GM21619 (cell line): ENCODE results near the gene TAF9B.
"Not testable (repeated sequence)": the region's sequence is repeated elsewhere in the genome, so short reads cannot be mapped to it uniquely, and the experiment has no call there.

Experiments used
- ATAC-seq: cut with Tn5 transposase; IDR thresholded peaks from one replicate; pipeline ENCODE4 v1.9.1; 2021; ENCODE audit not compliant: unreplicated experiment

The TAF9B gene

DNA sequence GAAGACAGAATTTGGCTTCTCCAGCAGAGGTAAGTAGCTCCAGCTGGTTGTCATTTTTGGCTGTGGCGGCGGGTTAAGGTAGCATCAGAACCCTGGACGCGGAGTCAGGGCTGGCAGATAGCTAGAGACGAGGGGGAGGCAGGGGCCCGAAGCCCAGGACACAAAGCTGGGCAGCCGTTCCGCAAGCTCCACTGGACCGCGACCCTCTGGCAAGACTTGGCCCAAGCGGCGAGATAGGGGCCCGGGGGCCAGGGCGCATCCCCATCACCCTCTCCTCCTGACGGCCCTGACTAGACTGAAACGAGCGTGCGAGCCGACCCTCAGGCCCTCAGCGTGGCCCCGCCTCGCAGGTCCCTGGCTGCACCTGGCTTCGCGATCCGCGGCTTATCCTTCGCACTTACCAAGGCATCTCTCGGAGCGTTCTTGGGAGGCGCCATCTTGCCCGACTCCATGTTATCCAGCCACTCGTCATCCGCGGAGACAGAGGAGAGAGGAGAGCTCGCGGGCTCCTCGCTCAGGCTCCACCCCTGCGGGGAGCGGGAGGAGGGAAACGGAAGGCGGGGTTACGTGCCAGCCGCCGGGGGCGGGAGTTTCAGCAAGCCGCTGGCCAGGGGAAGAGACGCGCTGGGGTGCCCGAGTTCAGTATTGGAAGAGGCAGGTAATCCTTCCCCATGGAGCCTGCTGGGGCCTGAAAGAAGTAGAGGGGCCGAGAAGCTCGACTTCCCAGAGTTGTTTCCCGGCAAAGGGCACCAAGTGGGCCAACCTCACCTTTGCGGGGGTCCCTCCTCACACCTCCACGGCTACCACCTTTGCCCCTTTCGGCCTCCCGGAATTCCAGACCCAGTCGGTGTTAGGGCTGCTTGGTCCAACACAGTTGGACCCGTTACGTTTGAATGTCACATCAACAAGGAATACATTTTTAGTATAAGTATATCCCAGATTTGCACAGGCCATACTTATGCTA, at the start of gene TAF9B:
TAF9B (minus strand) TSS at position 491 of the 964 bp plus-strand sequence; CDS start at position 452, 39 bp downstream.
- peak; percentile 96 for ATAC-seq

GRCh38 chrX:78182881-78183280, 43.4 kb upstream of the TAF9B start:
- no peak for ATAC-seq

- ATAC-seq = no peak
Measured at GRCh38 chrX:78181307-78181706, 41.9 kb upstream of the TAF9B start.

GRCh38 chrX:78168065-78168464, 28.6 kb upstream of the TAF9B start:
- no peak for ATAC-seq

- no peak for ATAC-seq
Measured at GRCh38 chrX:78165425-78165824, 26.0 kb upstream of the TAF9B start.

GRCh38 chrX:78163175-78163574, 23.7 kb upstream of the TAF9B start:
- not testable (repeated sequence) for ATAC-seq

DNA sequence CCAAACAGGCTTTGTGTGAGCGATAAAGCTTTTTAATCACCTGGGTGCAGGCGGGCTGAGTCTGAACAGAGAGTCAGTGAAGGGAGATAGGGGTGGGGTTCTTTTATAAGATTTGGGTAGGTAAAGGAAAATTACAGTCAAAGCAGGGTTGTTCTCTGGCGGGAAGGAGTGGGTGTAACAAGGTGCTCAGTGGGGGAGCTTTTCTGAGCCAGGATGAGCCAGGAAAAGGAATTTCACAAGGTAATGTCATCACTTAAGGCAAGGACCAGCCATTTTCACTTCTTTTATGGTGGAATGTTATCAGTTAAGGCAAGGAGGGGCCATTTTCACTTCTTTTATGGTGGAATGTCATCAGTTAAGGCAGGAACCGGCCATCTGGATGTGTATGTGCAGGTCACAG, 21.3 kb upstream of the TAF9B start:
- ATAC-seq = not testable (repeated sequence)

DNA sequence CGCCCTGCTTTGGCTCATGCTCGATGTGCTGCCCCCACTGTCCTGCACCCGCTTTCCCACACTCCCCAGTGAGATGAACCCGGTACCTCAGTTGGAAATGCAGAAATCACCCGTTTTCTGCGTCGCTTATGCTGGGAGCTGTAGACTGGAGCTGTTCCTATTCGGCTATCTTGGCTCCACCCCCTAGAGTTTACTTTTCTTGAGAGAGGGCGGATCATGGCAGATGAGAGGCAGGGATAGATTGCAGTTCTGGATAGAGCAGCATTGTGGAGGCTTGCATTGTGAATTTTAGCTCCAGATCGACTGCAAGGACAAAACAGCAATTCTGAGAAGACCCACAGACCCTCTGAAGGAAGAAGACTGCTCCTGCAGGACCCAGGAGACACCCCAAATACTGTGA, 18.4 kb upstream of the TAF9B start:
- ATAC-seq = not testable (repeated sequence)

- ATAC-seq = not testable (repeated sequence)
Measured at GRCh38 chrX:78157373-78157772, 17.9 kb upstream of the TAF9B start.

DNA sequence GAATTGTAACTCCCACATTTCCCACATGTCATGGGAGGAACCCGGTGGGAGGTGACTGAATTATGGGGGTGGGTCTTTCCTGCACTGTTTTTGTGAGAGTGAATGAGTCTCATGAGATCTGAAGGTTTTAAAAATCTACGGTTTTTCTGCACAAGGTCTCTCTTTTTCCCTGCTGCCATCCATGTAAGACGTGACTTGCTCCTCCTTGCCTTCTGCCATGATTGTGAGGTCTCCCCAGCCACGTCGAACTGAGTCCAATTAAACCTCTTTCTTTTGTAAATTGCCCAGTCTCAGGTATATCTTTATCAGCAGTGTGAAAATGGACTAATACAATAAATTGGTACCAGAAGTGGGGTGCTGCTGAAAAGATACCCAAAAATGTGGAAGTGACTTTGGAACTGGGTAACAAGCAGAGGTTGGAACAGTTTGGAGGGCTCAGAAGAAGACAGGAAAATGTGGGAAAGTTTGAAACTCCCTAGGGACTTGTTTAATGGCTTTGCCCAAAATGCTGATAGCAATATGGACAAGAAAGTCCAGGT, 7.6 kb upstream of the TAF9B start:
- not testable (repeated sequence) for ATAC-seq

DNA sequence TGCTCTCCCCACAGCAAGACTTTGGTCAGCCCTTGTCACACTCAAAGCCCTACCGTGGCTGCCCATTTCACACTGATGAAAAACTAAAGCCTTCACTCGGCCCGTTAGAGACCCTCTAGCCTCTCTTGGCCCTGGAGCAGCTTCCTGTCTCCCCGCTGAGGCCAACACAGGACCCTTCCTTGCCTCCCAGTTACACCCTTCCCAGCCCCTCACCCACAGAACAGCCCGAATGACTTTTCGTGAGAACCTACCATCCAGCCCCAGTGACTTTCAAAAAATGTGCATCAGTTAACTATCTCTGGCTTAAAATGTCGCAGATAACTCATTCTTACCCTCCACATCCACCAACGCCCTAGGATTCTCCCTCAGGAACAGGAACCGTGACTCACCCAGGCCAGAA, 756 bp upstream of the TAF9B start:
- no peak for ATAC-seq

- ATAC-seq = no peak
Measured at GRCh38 chrX:78133238-78133960, 6.1 kb downstream of the TAF9B start.

GRCh38 chrX:78131117-78131516, 8.3 kb downstream of the TAF9B start:
- no peak for ATAC-seq

DNA sequence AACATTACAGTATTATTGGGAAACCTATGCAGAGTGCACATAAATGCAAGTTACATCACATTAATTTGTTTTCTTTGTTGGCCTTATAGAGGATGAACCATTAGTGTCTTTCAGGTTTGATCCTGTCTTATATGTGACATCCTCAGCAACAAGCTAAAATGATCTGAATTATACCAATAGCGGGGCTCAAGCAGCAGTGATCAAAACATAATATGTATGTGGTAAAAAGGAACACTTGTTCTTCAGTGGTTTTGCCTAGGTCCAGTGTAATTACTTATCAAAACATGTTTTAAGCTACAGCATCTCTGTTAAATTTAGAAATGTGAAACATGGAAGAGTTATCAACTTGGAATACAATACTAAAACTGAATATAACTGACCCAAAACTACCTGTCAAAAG, 9.1 kb downstream of the TAF9B start:
- no peak for ATAC-seq

GRCh38 chrX:78129714-78130113, 9.7 kb downstream of the TAF9B start:
- ATAC-seq = no peak

GRCh38 chrX:78125781-78126180, 13.7 kb downstream of the TAF9B start:
- ATAC-seq = not testable (repeated sequence)

DNA sequence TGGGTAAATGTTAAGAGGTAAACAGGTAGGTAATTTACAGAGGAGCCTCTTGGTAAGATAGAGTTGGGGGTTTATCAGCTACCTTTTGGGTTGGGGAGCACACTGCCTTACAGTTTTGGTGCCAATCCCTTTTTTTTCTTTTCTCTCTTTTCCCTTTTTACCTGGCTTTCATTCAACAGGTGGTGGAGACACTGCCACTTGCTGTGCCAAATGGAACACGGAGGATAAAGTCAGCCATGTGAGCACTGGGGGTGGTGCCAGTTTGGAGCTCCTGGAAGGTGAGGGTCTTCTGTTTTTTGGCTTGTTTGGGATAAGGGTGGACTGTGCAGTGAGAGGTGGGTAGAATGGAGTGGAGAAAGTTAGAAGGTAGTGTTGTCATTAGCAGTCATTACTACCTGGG, 14.3 kb downstream of the TAF9B start:
- ATAC-seq = no peak

DNA sequence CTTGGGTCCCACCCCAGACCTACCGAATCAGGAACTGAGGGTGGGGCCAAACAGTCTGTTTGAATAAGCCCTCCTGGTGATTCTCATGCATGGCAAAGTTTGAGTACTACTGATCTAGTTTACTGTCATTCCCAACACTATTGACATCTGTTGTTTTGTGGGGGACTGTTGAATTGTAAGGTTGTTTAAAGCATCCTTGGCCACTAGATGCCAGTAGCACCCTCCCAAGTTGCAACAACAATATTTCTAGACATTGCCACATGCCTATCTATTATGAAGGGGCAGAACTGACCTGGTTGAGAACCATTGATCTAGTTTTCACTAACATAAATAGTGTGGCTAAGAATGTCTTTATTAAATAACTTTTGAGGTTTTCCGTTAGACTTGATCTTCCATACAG, 15.1 kb downstream of the TAF9B start:
- ATAC-seq = no peak

- ATAC-seq = no peak
Measured at GRCh38 chrX:78123190-78123589, 16.3 kb downstream of the TAF9B start.

DNA sequence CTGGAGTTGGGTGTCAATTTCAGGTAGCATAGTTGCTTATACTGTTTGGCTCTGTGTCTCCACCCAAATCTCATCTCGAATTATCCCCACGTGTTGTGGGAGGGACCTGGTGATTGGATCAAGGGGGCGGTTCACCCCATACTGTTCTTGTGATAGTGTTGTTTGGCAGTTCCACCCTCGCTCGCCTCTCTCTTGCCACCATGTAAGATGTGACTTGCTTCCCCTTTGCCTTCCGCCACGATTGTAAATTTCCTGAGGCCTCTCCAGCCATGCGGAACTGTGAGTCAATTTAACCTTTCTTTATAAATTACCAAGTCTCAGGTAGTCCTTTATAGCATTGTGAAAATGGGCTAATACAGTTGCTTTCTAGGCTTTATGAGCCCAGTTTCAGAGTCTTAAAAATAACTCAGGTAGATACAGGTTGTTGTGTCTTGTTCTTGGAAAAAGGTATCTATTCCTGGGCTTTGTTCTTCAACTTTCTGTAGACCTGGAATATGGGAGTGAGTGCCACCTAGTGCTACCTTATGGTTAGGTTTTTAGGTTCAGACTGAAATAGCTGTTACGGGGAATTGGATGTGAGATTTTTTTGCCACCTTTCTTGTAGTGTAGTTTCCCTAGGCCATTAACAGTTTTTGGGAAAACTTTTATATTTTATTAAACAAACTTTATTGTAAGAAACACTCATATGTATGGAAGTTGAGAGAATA, 19.8 kb downstream of the TAF9B start:
- no peak for ATAC-seq

DNA sequence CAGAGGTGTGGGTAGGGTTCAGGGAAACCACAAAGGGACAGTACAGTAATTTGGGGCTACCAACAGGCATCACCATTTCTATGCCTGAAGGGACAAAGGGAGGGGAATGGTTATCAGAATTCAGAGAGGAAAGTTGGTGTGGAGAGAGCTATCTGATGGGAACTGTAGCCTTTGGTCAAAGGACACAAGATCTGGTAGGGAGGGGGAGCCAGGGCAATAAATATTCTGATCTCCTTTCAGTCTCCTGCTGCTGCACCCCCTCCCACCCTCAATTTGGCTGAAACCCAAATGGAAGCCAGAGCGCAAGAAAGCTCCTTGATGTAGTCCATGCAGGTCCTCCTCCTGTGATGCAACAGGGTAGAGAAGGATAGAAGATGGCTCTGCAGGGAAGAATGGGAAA, 20.8 kb downstream of the TAF9B start:
- no peak for ATAC-seq
